ENCODE results near the gene TRMT6. TPM values are rescaled to one million over a fixed set of nuclear protein-coding genes. Genes with fewer than 3 reads are reported as not detected.

The TRMT6 gene
- total and polyA plus RNA-seq, 8 donors, result 7.3 to 14.5 (median 12.3) TPM

GRCh38 chr20:5977975-5978374 is 27.6 kb upstream of the TRMT6 start:
- Histone ChIP-seq H3K36me3 (peaks cover 0 to 37% of the 10 kb centered on the region in 2 donors), H3K27me3 (no peaks in the 10 kb centered on the region), H3K4me1 (peaks cover 0 to 8% of the 10 kb centered on the region in 2 donors), H3K4me3 (no peak overlapping the region), H3K9me3 (no peaks in the 10 kb centered on the region), H3K27ac (no peak overlapping the region)
- no peak for ATAC-seq
- TF ChIP-seq CTCF (IDR thresholded peaks at IDR 0.05), result no peak
- no peak for DNase-seq
- intact Hi-C loops (cut with DNase I), result no loop called here

GRCh38 chr20:5977223-5977622 is 26.9 kb upstream of the TRMT6 start:
- ATAC-seq, result no peak
- no peak overlapping the region for H3K27ac ChIP-seq

GRCh38 chr20:5975778-5976177 is 25.4 kb upstream of the TRMT6 start:
- intact Hi-C loops (cut with DNase I), result no loop called here
- no peaks in the 10 kb centered on the region for H3K27me3 ChIP-seq

More at GRCh38 chr20:5977223-5977622, 26.9 kb upstream of the TRMT6 start:
- Histone ChIP-seq H3K4me3 (no peak overlapping the region), H3K27me3 (no peaks in the 10 kb centered on the region), H3K9me3 (no peaks in the 10 kb centered on the region), H3K4me1 (peaks cover 0 to 8% of the 10 kb centered on the region in 2 donors), H3K36me3 (peaks cover 0 to 33% of the 10 kb centered on the region in 2 donors)
- intact Hi-C loops (cut with DNase I), result no loop called here
- DNase-seq, result no peak
- TF ChIP-seq CTCF (IDR thresholded peaks at IDR 0.05), result no peak

GRCh38 chr20:5974531-5974930 is 24.2 kb upstream of the TRMT6 start:
- ATAC-seq (no peak), DNase-seq (no peak)
- H3K9me3 ChIP-seq, result no peaks in the 10 kb centered on the region
- TF ChIP-seq CTCF (IDR thresholded peaks at IDR 0.05), result no peak
- intact Hi-C loops (cut with DNase I), result no loop called here
- H3K27me3 ChIP-seq, result no peaks in the 10 kb centered on the region
- no peak overlapping the region for H3K4me3 ChIP-seq
- H3K36me3 ChIP-seq, result peaks cover 0 to 25% of the 10 kb centered on the region in 2 donors
- H3K27ac ChIP-seq, result peak overlapping the region in 1 of 2 donors; percentile 76
- H3K4me1 ChIP-seq, result peaks cover 0 to 8% of the 10 kb centered on the region in 2 donors

More at GRCh38 chr20:5975778-5976177, 25.4 kb upstream of the TRMT6 start:
- Histone ChIP-seq H3K4me3 (no peak overlapping the region), H3K4me1 (peaks cover 0 to 8% of the 10 kb centered on the region in 2 donors), H3K36me3 (peaks cover 0 to 33% of the 10 kb centered on the region in 2 donors), H3K9me3 (no peaks in the 10 kb centered on the region), H3K27ac (no peak overlapping the region)
- DNase-seq (no peak), ATAC-seq (no peak)
- no peak for TF ChIP-seq CTCF (IDR thresholded peaks at IDR 0.05)

- TF ChIP-seq CTCF (IDR thresholded peaks at IDR 0.05), result no peak
- Histone ChIP-seq H3K4me3 (no peak overlapping the region), H3K36me3 (peaks cover 0 to 19% of the 10 kb centered on the region in 2 donors), H3K27me3 (no peaks in the 10 kb centered on the region), H3K4me1 (peaks cover 0 to 8% of the 10 kb centered on the region in 2 donors), H3K9me3 (no peaks in the 10 kb centered on the region), H3K27ac (peak overlapping the region in 1 of 2 donors; percentile 76)
- peak; percentile 22 for ATAC-seq
- DNase-seq, result no peak
- intact Hi-C loops (cut with DNase I), result no loop called here
Observed at GRCh38 chr20:5973971-5974370, 23.6 kb upstream of the TRMT6 start.

Measured in left lung (tissue), 10 donors.